Gastrocnemius medialis (tissue), 4 donors: ENCODE data around the gene PRR18.

ENCODE experiments used
- POLR2A ChIP-seq, 2 donors: fragments of 450-650 bp; IDR thresholded peaks; one replicate each; pipeline ENCODE4 v1.6.1; 2017; ENCODE audit warnings: antibody characterized with exemption in 2 of 2, mild to moderate bottlenecking in 2 of 2, moderate library complexity in 2 of 2
- TF ChIP-seq, protein P1 (sequence below), 5 experiments: fragments of 450-650 bp in 3 of 5; fragments of 200-600 bp in 2 of 5; sonication (generic) in 2 of 5; IDR thresholded peaks in 4 of 5; conservative IDR thresholded peaks in 1 of 5; 1 replicate in 4 of 5; 2 replicates in 1 of 5; pipeline ENCODE4 v1.5.1; 2016 to 2019; ENCODE audit warnings: antibody characterized with exemption in 5 of 5, mild to moderate bottlenecking in 3 of 5, moderate library complexity in 3 of 5

DNA sequence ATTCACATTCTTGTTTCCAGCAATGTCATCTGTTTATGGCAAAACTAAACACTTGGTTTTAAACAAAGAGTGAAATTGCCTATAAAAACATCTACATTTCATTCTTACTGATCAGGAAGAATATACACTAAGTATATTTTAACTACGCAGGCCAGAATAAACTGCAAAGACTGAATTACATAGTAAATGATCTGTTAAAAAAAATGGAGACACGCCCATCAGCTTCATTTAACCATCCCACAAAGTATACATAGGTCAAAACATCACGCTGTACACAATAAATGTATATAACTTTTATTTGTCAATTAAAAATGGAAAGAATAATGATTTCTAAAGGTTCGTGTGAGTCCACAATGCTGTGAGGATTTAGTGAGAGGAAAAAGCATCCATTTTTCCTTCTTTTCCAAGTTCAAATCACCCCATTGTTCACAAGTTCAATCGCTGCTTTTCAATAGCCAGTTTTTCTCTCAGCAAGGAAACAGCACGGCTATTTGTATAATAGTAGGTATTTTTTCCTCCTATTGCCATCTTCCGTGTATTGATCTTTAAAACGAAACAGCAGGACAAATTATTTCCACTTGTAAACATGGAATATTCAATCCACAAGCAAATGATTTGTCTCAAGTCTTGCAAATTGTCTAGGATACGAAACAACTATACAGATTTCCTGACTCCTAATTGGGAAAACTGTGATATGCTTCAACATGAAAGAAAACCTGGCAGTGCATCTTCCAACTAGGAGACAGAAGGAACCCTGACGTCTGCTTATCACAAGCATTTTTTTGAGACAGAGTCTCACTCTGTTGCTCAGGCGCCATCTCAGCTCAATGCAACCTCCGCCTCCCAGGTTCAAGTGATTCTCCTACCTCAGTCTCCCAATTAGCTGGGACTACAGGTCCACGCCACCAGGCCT lies 23.6 kb upstream of the PRR18 start:
- TF ChIP-seq, protein P1, sequence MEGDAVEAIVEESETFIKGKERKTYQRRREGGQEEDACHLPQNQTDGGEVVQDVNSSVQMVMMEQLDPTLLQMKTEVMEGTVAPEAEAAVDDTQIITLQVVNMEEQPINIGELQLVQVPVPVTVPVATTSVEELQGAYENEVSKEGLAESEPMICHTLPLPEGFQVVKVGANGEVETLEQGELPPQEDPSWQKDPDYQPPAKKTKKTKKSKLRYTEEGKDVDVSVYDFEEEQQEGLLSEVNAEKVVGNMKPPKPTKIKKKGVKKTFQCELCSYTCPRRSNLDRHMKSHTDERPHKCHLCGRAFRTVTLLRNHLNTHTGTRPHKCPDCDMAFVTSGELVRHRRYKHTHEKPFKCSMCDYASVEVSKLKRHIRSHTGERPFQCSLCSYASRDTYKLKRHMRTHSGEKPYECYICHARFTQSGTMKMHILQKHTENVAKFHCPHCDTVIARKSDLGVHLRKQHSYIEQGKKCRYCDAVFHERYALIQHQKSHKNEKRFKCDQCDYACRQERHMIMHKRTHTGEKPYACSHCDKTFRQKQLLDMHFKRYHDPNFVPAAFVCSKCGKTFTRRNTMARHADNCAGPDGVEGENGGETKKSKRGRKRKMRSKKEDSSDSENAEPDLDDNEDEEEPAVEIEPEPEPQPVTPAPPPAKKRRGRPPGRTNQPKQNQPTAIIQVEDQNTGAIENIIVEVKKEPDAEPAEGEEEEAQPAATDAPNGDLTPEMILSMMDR (IDR thresholded peaks at IDR 0.05 in 4 of 5, conservative IDR thresholded peaks at IDR 0.05 in 1 of 5): no peak
- TF ChIP-seq POLR2A (IDR thresholded peaks at IDR 0.05): no peak
